HCT116 (cell line): ENCODE results near the gene EHBP1.

Experiments used
- POLR2A ChIP-seq: IDR thresholded peaks from 2 replicates; pipeline ENCODE4 v1.7.0; 2011; ENCODE audit warnings: borderline replicate concordance; ENCODE audit not compliant: insufficient read depth, insufficient read length; ENCODE audit errors: extremely low read depth
- ZNF274 ChIP-seq: fragments of 200-500 bp; sonication (Bioruptor generic); IDR thresholded peaks from 2 replicates; pipeline ENCODE4 v1.6.1; 2014; ENCODE audit warnings: mild to moderate bottlenecking, low read depth, low read length, inconsistent platforms

GRCh38 chr2:62770629-62771028, 65.1 kb downstream of the EHBP1 start:
- TF ChIP-seq POLR2A (no peak), ZNF274 (no peak)
